Activated naive CD8-positive, alpha-beta T cell (primary cell): ENCODE measurements around the gene MKLN1.
A peak's percentile ranks its signal among the peaks of the same experiment; 100 is the strongest.
"Not testable (repeated sequence)": the region's sequence is repeated elsewhere in the genome, so short reads cannot be mapped to it uniquely, and the experiment has no call there.

Source experiments
- H3K27ac Mint-ChIP-seq: one replicate; pipeline ENCODE4 v1.8.0; 2021; ENCODE audit warnings: mixed read lengths
- H3K27me3 Mint-ChIP-seq: one replicate; pipeline ENCODE4 v1.8.0; 2021; ENCODE audit warnings: mixed read lengths
- H3K36me3 Mint-ChIP-seq: one replicate; pipeline ENCODE4 v1.8.0; 2021; ENCODE audit warnings: mixed read lengths
- H3K4me1 Mint-ChIP-seq: one replicate; pipeline ENCODE4 v1.8.0; 2021; ENCODE audit warnings: low read depth, mixed read lengths
- H3K4me3 Mint-ChIP-seq: one replicate; pipeline ENCODE4 v1.8.0; 2021; ENCODE audit warnings: mild to moderate bottlenecking, mixed read lengths
- H3K9me3 Mint-ChIP-seq: one replicate; pipeline ENCODE4 v1.8.0; 2021; ENCODE audit warnings: low read depth, mixed read lengths

The MKLN1 gene

DNA sequence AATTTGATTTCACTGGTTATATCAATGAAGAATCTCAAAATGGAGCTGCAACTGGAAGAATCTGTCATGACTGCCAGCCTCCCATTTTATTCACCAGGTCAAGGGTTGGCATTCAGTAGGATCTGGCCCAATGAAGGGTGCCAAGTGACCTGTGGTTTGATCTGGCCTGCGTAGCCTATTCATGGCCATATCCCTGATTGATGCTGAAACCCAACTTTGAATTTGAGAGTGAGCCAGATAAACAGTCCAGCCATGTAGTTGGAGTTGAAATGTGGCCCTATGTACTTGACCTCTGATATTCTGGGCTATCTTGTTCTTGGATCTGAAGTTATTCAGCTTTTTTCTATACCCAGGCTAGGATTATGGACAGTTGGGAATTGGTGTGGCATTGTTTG lies 1.5 kb downstream of the MKLN1 start:
- Mint-ChIP-seq H3K27me3 (no peaks in the 10 kb centered on the region), H3K4me3 (peak overlapping the region; percentile 99), H3K9me3 (no peaks in the 10 kb centered on the region), H3K36me3 (peaks cover 6% of the 10 kb centered on the region), H3K4me1 (peaks cover 63% of the 10 kb centered on the region), H3K27ac (peak overlapping the region; percentile 97)

- Mint-ChIP-seq H3K27ac (peak overlapping the region; percentile 18), H3K36me3 (peaks cover 6% of the 10 kb centered on the region), H3K27me3 (no peaks in the 10 kb centered on the region), H3K4me1 (peaks cover 62% of the 10 kb centered on the region), H3K4me3 (peak overlapping the region; percentile 99), H3K9me3 (no peaks in the 10 kb centered on the region)
Measured at GRCh38 chr7:131330299-131330698, 2.6 kb downstream of the MKLN1 start.

- Mint-ChIP-seq H3K27ac (peak overlapping the region; percentile 64), H3K4me3 (peak overlapping the region; percentile 48), H3K27me3 (no peaks in the 10 kb centered on the region), H3K36me3 (peaks cover 11% of the 10 kb centered on the region), H3K9me3 (peaks cover 9% of the 10 kb centered on the region), H3K4me1 (peaks cover 56% of the 10 kb centered on the region)
Measured at GRCh38 chr7:131331806-131332205, 4.1 kb downstream of the MKLN1 start.

GRCh38 chr7:131332729-131333128 lies 5.1 kb downstream of the MKLN1 start:
- H3K4me1 Mint-ChIP-seq = peaks cover 54% of the 10 kb centered on the region
- H3K27ac Mint-ChIP-seq = not testable (repeated sequence)

DNA sequence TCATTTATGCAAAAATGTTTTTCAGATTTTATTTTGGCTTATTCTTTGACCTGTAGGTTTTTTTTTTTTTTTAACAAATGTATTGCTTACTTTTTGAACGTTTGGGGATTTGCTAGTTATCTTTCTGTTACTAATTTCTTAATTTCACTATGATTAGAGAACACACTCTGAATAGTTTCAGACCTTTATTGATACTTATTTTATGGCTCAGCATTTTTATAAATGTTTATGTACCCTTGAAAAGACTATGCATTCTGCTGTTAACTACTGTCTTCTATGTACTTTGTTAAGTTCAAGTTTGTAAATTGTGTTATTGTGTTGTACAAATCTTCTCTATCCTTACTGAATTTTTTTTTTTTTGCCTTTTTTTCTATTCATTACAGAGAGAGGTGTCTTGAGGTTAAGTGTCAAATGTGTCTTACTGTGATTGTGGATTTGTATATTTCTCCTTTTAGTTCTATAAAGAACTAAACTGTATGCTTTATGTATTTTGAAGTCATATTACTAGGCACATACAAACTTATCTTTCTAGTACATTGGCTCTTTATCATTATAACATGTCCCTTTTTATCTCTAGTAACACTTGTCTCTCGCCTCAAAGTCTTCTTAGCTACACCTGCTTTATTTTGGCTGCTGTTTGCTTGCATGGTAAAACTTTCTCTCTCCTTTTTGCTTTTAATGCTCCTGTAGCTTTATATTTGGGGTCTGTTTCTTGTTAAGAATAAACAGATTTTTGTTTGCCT lies 8.1 kb downstream of the MKLN1 start:
- Mint-ChIP-seq H3K27me3 (no peaks in the 10 kb centered on the region), H3K4me1 (peaks cover 60% of the 10 kb centered on the region), H3K9me3 (peaks cover 10% of the 10 kb centered on the region), H3K27ac (no peak overlapping the region), H3K36me3 (peaks cover 13% of the 10 kb centered on the region), H3K4me3 (no peak overlapping the region)

More at GRCh38 chr7:131332729-131333128, 5.1 kb downstream of the MKLN1 start:
- Mint-ChIP-seq H3K9me3 (peaks cover 10% of the 10 kb centered on the region), H3K36me3 (peaks cover 11% of the 10 kb centered on the region)
- H3K4me3 Mint-ChIP-seq, H3K27me3 Mint-ChIP-seq: not testable (repeated sequence)

GRCh38 chr7:131336956-131337355 lies 9.3 kb downstream of the MKLN1 start:
- peaks cover 61% of the 10 kb centered on the region for H3K4me1 Mint-ChIP-seq

DNA sequence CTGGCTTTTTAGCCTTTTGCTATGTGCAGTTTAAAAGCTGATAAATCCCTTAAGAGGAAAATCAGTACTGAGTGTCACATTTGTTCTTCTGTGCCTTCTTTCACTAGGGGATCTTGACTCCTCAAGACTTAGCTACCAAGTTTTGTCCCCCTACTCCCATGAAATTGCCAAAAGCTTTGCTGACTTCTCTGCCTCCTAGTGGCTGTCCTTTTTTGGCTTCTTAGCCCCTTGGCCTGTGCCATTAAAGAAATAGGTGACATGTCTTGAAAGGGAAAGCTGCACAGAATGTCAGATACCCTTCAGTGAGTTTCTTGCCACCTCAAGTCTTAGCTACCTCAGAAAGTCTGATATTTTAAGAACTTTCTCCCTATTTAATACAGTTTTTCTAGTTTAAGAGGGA lies 10.5 kb downstream of the MKLN1 start:
- Mint-ChIP-seq H3K4me1 (peaks cover 73% of the 10 kb centered on the region), H3K36me3 (peaks cover 13% of the 10 kb centered on the region), H3K27ac (no peak overlapping the region), H3K4me3 (no peak overlapping the region), H3K9me3 (peaks cover 10% of the 10 kb centered on the region), H3K27me3 (no peaks in the 10 kb centered on the region)

More at GRCh38 chr7:131336956-131337355, 9.3 kb downstream of the MKLN1 start:
- Mint-ChIP-seq H3K27ac (no peak overlapping the region), H3K36me3 (peaks cover 13% of the 10 kb centered on the region), H3K4me3 (no peak overlapping the region), H3K27me3 (no peaks in the 10 kb centered on the region), H3K9me3 (peaks cover 10% of the 10 kb centered on the region)

- Mint-ChIP-seq H3K9me3 (peaks cover 10% of the 10 kb centered on the region), H3K27me3 (no peaks in the 10 kb centered on the region), H3K36me3 (peaks cover 11% of the 10 kb centered on the region), H3K4me3 (no peak overlapping the region), H3K4me1 (peaks cover 73% of the 10 kb centered on the region), H3K27ac (no peak overlapping the region)
Measured at GRCh38 chr7:131338691-131339390, 11.2 kb downstream of the MKLN1 start.

- H3K27ac Mint-ChIP-seq = no peak overlapping the region
- peaks cover 70% of the 10 kb centered on the region for H3K4me1 Mint-ChIP-seq
Measured at GRCh38 chr7:131341690-131342089, 14.0 kb downstream of the MKLN1 start.

GRCh38 chr7:131342864-131343442 lies 15.3 kb downstream of the MKLN1 start:
- Mint-ChIP-seq H3K4me3 (no peak overlapping the region), H3K27ac (no peak overlapping the region), H3K36me3 (peaks cover 5% of the 10 kb centered on the region), H3K9me3 (no peaks in the 10 kb centered on the region), H3K27me3 (no peaks in the 10 kb centered on the region), H3K4me1 (peaks cover 77% of the 10 kb centered on the region)

More at GRCh38 chr7:131341690-131342089, 14.0 kb downstream of the MKLN1 start:
- Mint-ChIP-seq H3K4me3 (no peak overlapping the region), H3K9me3 (peaks cover 2% of the 10 kb centered on the region), H3K27me3 (no peaks in the 10 kb centered on the region), H3K36me3 (peaks cover 7% of the 10 kb centered on the region)

DNA sequence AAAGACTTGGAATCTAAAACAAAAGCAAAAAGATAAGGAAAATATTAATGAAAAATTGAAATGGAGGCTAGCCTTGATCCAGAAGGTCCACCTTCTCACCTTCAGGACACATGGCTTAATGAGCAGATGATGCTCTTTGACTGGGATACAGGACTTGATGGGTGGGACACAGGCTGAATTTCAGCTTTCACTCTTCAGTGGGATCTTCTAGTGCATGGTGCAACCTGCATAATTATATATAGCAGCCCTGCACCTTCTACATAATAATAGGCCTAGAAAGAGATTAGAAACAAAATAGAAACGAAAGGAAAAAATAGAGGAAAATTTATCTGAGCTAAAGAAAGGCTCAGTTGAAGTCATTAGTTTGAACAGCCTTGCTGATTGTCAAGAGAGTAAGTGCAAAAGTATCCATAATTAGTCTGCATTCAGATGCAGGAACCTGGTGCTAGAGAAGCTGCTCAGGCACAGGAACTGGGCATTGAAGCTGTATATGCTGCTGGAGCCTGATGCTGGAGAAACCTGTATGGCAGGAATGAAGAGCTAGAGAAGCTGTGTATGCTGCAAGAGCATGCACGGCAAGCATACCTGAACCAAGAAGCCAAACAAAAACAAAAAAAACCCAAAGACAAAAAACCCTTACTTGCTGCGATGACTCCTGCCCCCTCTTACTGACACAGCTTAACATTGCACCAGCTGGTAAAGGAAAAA lies 19.4 kb downstream of the MKLN1 start:
- H3K36me3 Mint-ChIP-seq = peaks cover 13% of the 10 kb centered on the region
- peak overlapping the region; percentile 14 for H3K4me3 Mint-ChIP-seq
- H3K27me3 Mint-ChIP-seq = no peaks in the 10 kb centered on the region
- peaks cover 4% of the 10 kb centered on the region for H3K9me3 Mint-ChIP-seq
- peak overlapping the region; percentile 4 for H3K27ac Mint-ChIP-seq
- H3K4me1 Mint-ChIP-seq = peaks cover 62% of the 10 kb centered on the region

DNA sequence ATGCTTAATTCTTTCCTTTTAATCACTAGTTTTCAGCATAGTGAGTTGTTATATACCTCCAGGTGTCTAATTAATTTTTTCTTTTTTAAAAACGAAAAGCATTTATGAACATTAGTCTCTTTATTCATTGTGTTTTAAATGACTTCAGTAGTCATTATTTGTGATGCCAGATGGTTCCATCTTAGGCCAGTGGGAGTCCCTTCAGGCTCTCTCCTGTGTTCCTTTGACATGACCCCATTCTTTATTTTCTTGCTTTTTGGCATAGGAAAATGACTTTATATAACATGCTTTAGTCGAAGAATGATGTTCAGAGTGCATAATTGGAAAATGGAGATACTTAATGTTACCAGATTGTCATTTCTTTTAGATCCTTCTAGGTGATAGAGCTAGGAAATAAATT lies 24.4 kb downstream of the MKLN1 start:
- Mint-ChIP-seq H3K36me3 (peaks cover 16% of the 10 kb centered on the region), H3K9me3 (peaks cover 4% of the 10 kb centered on the region), H3K4me3 (no peak overlapping the region), H3K4me1 (peaks cover 63% of the 10 kb centered on the region), H3K27ac (no peak overlapping the region), H3K27me3 (no peaks in the 10 kb centered on the region)

DNA sequence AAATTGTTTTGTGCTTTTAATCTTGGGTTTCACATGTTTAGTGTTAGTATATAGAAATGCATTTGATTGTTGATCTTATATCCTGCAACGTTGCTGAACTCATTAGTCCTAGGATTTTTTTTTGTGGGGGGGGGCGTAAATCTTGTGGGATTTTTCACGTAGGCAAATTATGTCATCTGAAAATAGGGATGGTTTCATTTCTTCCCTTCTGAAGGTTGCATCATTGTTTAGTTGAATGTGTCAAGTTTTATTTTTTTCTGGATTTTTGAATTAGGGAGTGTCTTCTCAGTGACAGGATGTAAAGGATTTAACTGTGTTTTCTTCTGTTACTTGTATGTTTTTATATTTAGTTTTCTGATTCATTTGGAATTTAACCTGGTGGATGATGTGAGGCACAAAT lies 26.7 kb downstream of the MKLN1 start:
- H3K4me1 Mint-ChIP-seq = peaks cover 71% of the 10 kb centered on the region
- no peaks in the 10 kb centered on the region for H3K27me3 Mint-ChIP-seq
- peaks cover 11% of the 10 kb centered on the region for H3K36me3 Mint-ChIP-seq
- no peak overlapping the region for H3K27ac Mint-ChIP-seq
- H3K4me3 Mint-ChIP-seq = no peak overlapping the region
- peaks cover 4% of the 10 kb centered on the region for H3K9me3 Mint-ChIP-seq

- Mint-ChIP-seq H3K27ac (no peak overlapping the region), H3K27me3 (no peaks in the 10 kb centered on the region), H3K4me3 (no peak overlapping the region), H3K36me3 (peaks cover 6% of the 10 kb centered on the region), H3K4me1 (peaks cover 78% of the 10 kb centered on the region), H3K9me3 (no peaks in the 10 kb centered on the region)
Measured at GRCh38 chr7:131355917-131356777, 28.5 kb downstream of the MKLN1 start.
